ENCODE data around the gene TRIM44.

GRCh38 chr11:35736952-35737351, 74.4 kb downstream of the TRIM44 start:
- TF ChIP-seq POLR2A (IDR thresholded peaks at IDR 0.05; ENCODE audit: low read length) (no peak), GATA1 (IDR thresholded peaks at IDR 0.05; ENCODE audit: low read depth, low read length) (no peak)
